HG02973 (cell line): ENCODE measurements around the gene CDK18.
"Not testable (repeated sequence)": the region's sequence is repeated elsewhere in the genome, so short reads cannot be mapped to it uniquely, and the experiment has no call there.

ENCODE experiments used
- ATAC-seq: cut with Tn5 transposase; IDR thresholded peaks from one replicate; pipeline ENCODE4 v1.9.1; 2021; ENCODE audit warnings: moderate library complexity; ENCODE audit not compliant: unreplicated experiment

CDK18 gene

GRCh38 chr1:205480349-205480985, 24.0 kb upstream of the CDK18 start:
- no peak for ATAC-seq

DNA sequence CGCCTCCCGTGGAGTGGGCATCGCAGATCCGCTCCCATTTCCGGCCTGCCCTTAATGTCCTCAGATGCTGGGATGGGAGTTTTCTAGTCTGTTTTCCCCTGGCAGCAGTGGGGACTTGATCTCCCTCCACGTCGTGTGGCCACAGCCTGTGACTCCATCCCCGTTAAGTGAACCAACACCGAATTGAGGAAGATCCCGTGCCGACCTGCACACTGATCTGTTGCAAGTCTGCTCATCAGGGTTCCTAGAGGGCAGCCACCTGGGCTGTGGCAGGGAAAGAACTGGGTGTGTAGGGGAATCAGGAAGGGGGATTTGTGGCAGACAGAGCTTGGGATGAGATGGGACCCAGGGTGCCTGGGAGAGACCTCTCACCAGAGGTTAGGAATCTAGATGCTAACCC, 23.3 kb upstream of the CDK18 start:
- no peak for ATAC-seq

DNA sequence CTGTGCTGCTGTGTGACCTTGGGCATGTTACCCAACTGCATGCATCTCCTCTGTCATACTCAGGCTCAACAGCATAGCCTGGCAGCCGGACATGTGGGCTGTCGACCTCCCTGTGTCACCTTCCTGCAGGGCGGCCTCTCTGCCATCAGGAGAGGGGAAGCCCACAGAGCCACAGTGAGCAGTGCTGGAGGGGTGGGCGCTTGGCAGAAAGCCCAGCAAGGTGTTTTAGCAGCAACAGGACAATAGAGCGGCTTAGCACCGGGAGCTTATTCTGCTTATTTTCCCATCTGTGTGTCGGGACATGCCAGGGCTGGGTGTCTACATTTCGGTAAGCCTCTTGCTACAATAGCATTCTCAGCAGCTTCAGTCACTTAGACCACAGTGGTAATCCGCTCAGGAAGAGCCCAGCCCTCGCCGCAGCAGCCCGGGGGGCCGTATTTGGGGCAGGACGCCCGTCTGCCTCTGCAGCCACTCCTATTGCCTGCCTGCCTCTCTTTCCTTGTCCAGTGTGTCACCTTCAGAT, 22.8 kb upstream of the CDK18 start:
- ATAC-seq, result no peak

- not testable (repeated sequence) for ATAC-seq
Observed at GRCh38 chr1:205482587-205482986, 21.9 kb upstream of the CDK18 start.

DNA sequence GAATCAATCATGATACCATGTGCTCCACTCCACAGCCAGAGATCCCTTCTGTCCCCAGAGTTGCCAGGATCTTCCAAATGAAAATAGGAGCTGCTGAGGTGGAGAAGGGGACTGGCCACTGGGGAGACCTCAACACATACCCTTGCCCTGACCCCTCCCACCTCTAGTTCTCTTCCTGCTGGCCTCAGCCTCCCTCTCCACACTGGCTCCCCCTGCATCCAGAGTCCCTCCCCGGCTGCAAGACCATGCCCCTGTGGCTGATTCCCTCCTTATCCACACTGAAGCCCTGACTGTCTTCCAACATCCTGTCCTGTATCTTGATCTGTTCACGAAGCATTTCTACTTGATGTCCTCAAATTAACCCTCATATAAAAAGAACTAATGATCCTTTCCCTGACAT, 21.1 kb upstream of the CDK18 start:
- no peak for ATAC-seq

GRCh38 chr1:205484985-205485967, 19.2 kb upstream of the CDK18 start:
- peak; percentile 55 for ATAC-seq

GRCh38 chr1:205486258-205486657, 18.2 kb upstream of the CDK18 start:
- ATAC-seq, result no peak

GRCh38 chr1:205488074-205488723, 16.3 kb upstream of the CDK18 start:
- ATAC-seq, result no peak

DNA sequence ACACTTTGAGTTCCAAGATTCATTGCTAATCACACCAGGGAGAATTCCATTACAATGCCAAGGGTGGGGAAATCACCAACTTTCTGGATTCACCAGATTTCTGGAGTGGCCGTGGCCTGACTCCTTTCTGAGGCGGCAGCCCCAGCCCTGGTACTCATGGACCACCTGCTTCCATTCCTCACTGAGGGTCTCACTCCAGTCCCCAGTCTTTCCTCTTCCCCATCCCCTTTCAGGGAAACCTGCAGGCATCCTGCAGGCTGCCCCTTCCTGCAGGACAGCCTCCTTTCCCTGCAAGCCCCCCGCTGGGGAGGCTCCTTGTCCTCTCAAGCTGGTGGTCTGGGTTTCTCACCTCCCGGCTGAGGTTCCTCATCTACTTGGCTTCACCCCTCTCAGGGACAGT, 12.7 kb upstream of the CDK18 start:
- ATAC-seq, result no peak

DNA sequence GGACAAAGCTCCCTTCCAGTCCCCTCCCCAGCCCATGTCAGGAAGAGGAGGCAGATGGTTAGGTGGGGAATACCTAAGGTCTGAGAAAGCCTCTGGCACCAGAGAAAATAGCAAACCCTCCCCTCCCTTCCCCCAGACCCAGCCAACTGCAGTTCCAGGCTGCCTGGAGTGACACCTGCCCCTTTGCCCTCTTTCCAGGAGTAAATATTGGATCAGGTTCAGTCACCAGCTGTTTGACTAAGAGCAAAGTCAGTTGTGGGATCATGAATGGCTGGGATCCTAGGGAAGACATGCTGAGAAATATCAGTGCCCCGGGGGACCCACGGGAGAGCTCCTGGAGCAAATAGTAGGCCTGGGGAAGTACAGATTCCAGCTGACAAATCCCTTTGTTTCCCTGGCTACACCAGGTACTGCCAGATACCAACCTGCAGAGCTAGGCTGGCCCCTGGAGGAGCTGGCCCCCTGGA, 12.2 kb upstream of the CDK18 start:
- no peak for ATAC-seq

DNA sequence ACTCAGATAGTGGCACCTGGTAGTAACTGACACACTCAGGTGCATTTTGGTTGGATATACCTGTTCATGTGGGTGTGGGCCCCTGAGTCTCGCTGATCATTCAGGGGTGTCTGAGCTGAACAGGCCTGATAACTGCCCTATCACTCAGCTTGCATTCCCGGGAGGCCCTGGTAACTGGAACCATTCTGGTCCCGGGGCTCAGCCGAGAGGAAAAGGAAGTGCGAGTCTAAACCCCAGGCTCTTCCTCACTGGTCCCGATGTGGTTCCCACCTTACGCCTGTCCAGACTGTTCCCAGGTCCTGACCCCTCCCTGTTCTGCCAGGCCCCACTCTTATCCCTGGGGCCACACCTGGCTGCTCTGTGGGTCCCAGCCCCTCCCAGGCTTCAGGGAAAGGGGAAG, 11.7 kb upstream of the CDK18 start:
- ATAC-seq, result no peak

GRCh38 chr1:205493241-205494085, 11.0 kb upstream of the CDK18 start:
- no peak for ATAC-seq

DNA sequence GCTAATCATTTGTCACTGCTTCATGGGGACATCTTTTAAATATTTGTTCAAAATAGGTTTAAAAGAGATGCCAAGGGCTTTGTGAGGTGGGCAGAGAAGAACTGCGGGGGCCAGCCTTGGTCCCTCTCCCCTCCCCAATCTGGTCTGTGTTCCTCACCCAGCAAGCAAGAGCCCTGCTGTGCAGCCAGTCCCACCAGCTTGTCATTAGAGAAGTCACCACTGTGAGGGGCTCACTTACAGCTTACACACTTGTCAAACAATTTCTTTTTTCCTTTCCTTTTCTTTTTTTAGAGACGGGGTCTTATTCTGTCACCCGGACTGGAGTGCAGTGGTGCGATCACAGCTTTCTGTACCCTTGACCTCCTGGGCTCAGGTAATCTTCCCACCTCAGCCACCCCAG, 10.4 kb upstream of the CDK18 start:
- ATAC-seq, result no peak

DNA sequence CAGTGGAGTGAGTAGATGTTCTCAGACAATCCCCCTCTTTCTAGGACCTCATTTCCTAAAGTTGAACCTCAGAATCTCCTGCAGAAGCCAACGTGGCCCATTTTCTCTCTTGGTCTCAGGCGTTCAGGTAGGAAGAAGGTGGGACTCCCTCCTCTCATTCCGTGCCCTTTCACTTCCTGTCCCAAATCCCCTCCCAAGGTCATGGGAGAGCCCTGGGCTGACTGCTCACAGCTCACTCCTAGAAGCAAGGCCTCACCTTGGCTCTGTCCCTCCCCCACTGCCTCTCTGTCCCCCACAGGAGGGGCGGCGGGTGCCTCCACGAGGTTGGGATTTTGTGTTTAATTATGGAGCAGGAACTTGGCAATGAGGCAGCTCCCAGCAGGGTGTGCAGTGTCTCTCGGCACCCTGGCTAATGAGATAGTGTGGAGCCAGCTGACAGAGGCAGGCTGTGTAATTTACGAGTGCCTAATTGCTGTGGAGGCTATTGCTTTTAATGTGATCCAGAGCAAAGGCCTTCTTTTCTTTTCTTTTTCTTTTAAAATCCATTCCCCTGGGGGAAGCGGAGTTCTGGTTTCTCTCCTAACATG, 9.1 kb upstream of the CDK18 start:
- no peak for ATAC-seq

GRCh38 chr1:205496661-205497060, 7.8 kb upstream of the CDK18 start:
- ATAC-seq, result no peak

GRCh38 chr1:205497351-205497750, 7.1 kb upstream of the CDK18 start:
- no peak for ATAC-seq

GRCh38 chr1:205499789-205500188, 4.7 kb upstream of the CDK18 start:
- no peak for ATAC-seq

- ATAC-seq, result no peak
Observed at GRCh38 chr1:205500240-205501233, 3.9 kb upstream of the CDK18 start.
